Stimulated activated CD4-positive, alpha-beta T cell treated with anti-CD3 and anti-CD28 coated beads, TNF-alpha, amount 100 ng/mL, for 24 hours (primary cell): ENCODE measurements around the gene ZNRF1.

ENCODE experiments used
- DNase-seq, 3 experiments: peaks; one replicate each; pipeline ENCODE4 v3.0.0-alpha.2; 2020; ENCODE audit warnings: low read depth in 3 of 3

The ZNRF1 gene

GRCh38 chr16:75148311-75149195, 149.7 kb downstream of the ZNRF1 start, which contains the start of gene ZFP1:
Gene ZFP1 (plus strand): TSS chr16:75148524. CDS start chr16:75152952, 4,428 bp downstream.
- peak; percentile 89 to 92 (median 91) for DNase-seq

- no peak for DNase-seq
Observed at GRCh38 chr16:75151798-75152197, 153.0 kb downstream of the ZNRF1 start.

GRCh38 chr16:75152635-75153034, 153.8 kb downstream of the ZNRF1 start:
- DNase-seq = no peak

- no peak for DNase-seq
Observed at GRCh38 chr16:75160386-75160785, 161.6 kb downstream of the ZNRF1 start.
